ENCODE data around the gene GM2A.
"Not testable (repeated sequence)": the region's sequence is repeated elsewhere in the genome, so short reads cannot be mapped to it uniquely, and the experiment has no call there.

GM2A gene

DNA sequence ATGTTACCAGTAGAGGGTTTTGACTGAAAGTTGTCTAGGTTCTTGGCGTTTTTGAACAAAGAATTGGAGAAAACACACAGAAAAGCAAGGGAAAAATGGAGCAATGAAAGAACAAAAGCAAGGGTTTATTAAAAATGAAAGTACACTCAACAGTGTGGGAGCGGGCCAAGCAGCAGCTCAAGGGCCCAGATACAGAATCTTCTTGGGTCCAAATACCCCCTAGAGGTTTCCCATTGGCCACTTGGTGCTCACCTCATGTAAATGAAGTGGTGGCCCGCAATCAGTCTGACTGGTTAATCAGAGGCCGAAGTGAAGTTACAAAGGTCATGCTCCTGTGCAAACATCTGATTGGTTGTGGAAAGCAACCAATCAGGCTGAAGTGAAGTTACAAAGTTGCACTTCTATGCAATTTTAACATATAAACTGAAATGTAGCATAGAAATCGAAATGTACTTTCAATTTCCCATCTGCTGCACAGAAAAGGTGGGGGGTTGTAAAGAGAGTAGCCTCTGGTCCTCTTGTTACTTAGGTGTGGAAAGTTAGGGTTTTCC is 1.9 kb upstream of the GM2A start:
- H3K4me1 ChIP-seq (ENCODE audit: control insufficient read depth in 1 of 2, insufficient read depth in 2 of 2, low read length in 2 of 2), result peaks cover 10 to 30% of the 10 kb centered on the region in 2 donors
- H3K27ac ChIP-seq (ENCODE audit: low read depth, low read length), result no peak overlapping the region
- no peaks in the 10 kb centered on the region for H3K27me3 ChIP-seq (ENCODE audit: control insufficient read depth in 1 of 2, insufficient read depth in 2 of 2, low read length in 2 of 2)

DNA sequence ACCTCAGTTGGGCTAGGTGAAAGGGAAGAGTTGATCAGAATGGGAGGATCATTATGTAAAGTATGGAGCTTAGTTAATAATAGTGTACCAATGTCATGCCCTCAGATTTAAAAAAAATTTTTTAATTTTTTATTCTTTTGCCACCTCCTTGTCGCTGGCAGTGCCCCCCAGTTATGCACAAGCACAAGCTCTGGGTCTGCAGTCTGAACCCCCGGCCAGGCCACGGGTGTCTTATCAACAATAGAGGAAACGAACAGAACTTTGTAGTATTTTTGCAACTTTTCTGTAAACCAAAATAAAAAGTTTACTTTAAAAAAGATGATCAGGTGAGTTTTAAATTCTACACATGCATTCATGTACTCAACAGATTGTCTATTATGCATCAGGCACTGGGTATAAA is 1.4 kb upstream of the GM2A start:
- Histone ChIP-seq H3K36me3 (ENCODE audit: control insufficient read depth in 1 of 2, insufficient read depth in 2 of 2, low read length in 2 of 2) (no peaks in the 10 kb centered on the region), H3K9me3 (ENCODE audit: control insufficient read depth in 1 of 2, low read length in 2 of 2) (no peaks in the 10 kb centered on the region), H3K9ac (ENCODE audit: low read depth in 1 of 2, low read length in 2 of 2) (peak overlapping the region in 1 of 2 donors; percentile 39), H3K4me3 (ENCODE audit: low read depth in 1 of 2, low read length in 2 of 2) (peak overlapping the region in 1 of 2 donors; percentile 44), H3K27me3 (ENCODE audit: control insufficient read depth in 1 of 2, insufficient read depth in 2 of 2, low read length in 2 of 2) (no peaks in the 10 kb centered on the region), H3K4me1 (ENCODE audit: control insufficient read depth in 1 of 2, insufficient read depth in 2 of 2, low read length in 2 of 2) (peaks cover 10 to 30% of the 10 kb centered on the region in 2 donors), H3K27ac (ENCODE audit: low read depth, low read length) (no peak overlapping the region)

More for the DNA sequence above, 1.9 kb upstream of the GM2A start:
- no peaks in the 10 kb centered on the region for H3K36me3 ChIP-seq (ENCODE audit: control insufficient read depth in 1 of 2, insufficient read depth in 2 of 2, low read length in 2 of 2)
- peak overlapping the region in 1 of 2 donors; percentile 26 for H3K9ac ChIP-seq (ENCODE audit: low read depth in 1 of 2, low read length in 2 of 2)
- H3K4me3 ChIP-seq (ENCODE audit: low read depth in 1 of 2, low read length in 2 of 2), result peak overlapping the region in 1 of 2 donors; percentile 44
- H3K9me3 ChIP-seq (ENCODE audit: control insufficient read depth in 1 of 2, low read length in 2 of 2), result no peaks in the 10 kb centered on the region

DNA sequence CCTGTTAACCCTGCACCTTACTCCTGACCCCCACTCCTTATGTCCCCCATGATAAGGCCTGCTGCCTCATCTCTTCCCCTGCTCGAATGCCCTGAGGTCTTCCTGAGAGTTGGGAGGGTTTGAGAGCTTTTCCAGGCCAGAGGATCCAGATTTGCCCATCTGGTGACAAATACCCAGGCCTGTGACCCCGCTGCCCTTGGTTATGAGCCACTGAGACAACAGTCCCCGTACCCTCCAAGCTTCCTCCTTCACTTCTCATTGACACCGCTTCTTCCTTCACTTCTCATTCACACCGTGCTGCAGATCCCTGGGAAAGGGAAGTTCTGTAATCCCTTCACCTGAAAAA is 593 bp downstream of the GM2A start:
- Histone ChIP-seq H3K9ac (ENCODE audit: low read depth in 1 of 2, low read length in 2 of 2) (peak overlapping the region; percentile 52 to 88), H3K4me3 (ENCODE audit: low read depth in 1 of 2, low read length in 2 of 2) (peak overlapping the region; percentile 76 to 86), H3K27me3 (ENCODE audit: control insufficient read depth in 1 of 2, insufficient read depth in 2 of 2, low read length in 2 of 2) (no peaks in the 10 kb centered on the region), H3K36me3 (ENCODE audit: control insufficient read depth in 1 of 2, insufficient read depth in 2 of 2, low read length in 2 of 2) (no peaks in the 10 kb centered on the region), H3K4me1 (ENCODE audit: control insufficient read depth in 1 of 2, insufficient read depth in 2 of 2, low read length in 2 of 2) (peaks cover 10 to 43% of the 10 kb centered on the region in 2 donors), H3K9me3 (ENCODE audit: control insufficient read depth in 1 of 2, low read length in 2 of 2) (no peaks in the 10 kb centered on the region), H3K27ac (ENCODE audit: low read depth, low read length) (no peak overlapping the region)

DNA sequence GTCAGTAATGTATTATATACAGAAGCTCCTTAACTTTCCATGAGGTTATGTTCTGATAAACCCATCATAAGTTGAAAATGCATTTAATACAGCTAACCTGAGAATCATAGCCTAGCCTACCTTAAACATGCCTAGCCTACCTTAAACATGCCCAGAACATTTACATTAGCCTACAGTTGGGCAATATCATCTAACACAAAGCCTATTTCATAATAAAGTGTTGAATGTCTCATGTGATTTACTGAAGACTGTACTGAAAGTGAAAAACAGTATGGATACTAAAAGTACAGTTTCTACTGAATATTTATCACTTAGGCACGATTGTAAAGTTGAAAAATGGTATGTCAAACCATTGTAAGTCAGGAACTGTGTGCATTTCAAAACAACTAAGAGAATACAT is 1.6 kb downstream of the GM2A start:
- H3K27ac ChIP-seq (ENCODE audit: low read depth, low read length), result no peak overlapping the region
- no peaks in the 10 kb centered on the region for H3K36me3 ChIP-seq (ENCODE audit: control insufficient read depth in 1 of 2, insufficient read depth in 2 of 2, low read length in 2 of 2)
- no peak overlapping the region for H3K9ac ChIP-seq (ENCODE audit: low read depth in 1 of 2, low read length in 2 of 2)
- H3K9me3 ChIP-seq (ENCODE audit: control insufficient read depth in 1 of 2, low read length in 2 of 2), result no peaks in the 10 kb centered on the region
- H3K4me1 ChIP-seq (ENCODE audit: control insufficient read depth in 1 of 2, insufficient read depth in 2 of 2, low read length in 2 of 2), result peaks cover 10 to 43% of the 10 kb centered on the region in 2 donors
- no peaks in the 10 kb centered on the region for H3K27me3 ChIP-seq (ENCODE audit: control insufficient read depth in 1 of 2, insufficient read depth in 2 of 2, low read length in 2 of 2)
- H3K4me3 ChIP-seq (ENCODE audit: low read depth in 1 of 2, low read length in 2 of 2), result peak overlapping the region; percentile 1 to 76

DNA sequence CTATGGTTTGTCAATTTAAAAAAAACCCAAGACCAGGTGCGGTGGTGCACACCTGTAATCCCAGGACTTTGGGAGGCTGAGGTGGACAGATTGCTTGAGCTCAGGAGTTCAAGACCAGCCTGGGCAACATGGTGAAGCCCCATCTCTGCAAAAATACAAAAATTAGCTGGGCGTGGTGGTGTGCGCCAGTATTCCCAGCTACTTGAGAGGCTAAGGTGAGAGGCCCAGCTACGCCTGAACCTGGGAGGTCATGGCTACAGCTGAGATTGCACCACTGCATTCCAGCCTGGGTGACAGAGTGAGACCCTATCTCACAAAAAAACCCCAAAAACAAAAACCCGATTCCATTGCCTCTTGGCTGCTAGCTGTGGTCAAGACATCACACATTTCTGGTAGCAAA is 2.0 kb downstream of the GM2A start:
- H3K4me1 ChIP-seq (ENCODE audit: control insufficient read depth in 1 of 2, insufficient read depth in 2 of 2, low read length in 2 of 2), result peaks cover 10 to 43% of the 10 kb centered on the region in 2 donors
- H3K36me3 ChIP-seq (ENCODE audit: control insufficient read depth in 1 of 2, insufficient read depth in 2 of 2, low read length in 2 of 2); H3K4me3 ChIP-seq (ENCODE audit: low read depth in 1 of 2, low read length in 2 of 2); H3K27me3 ChIP-seq (ENCODE audit: control insufficient read depth in 1 of 2, insufficient read depth in 2 of 2, low read length in 2 of 2); H3K9ac ChIP-seq (ENCODE audit: low read depth in 1 of 2, low read length in 2 of 2); H3K27ac ChIP-seq (ENCODE audit: low read depth, low read length); H3K9me3 ChIP-seq (ENCODE audit: control insufficient read depth in 1 of 2, low read length in 2 of 2): not testable (repeated sequence)

DNA sequence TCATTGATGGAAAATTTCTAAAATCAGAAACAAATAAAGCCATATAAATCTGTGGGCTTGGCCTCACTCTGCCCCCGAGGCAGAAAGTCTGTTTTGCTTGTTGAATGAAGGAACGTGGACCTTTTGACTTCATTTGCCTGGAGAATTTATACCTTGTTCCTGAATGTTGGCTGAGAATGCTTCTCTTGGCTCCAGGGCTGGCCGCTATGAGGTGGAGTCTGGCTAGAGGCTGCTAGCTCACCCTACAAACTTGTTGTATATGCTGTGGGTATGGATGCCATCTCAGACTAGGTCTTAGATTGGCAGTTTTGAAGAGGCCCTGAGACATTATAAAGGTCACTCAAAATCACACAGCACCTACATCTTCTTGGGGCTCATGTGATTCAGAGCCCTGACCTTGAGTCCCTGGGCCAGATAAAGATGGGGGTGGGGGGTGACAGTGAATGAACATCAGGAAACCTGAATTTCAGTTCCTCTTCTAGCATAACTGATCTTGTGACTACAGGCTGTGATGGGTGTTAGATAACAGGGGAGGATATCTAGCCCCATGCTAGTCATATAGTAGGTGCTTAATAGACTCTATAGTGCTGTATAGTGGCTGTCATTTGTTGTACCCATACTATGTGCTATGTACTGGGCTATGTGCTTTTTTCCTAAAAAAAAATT is 2.8 kb downstream of the GM2A start:
- H3K27ac ChIP-seq (ENCODE audit: low read depth, low read length), result no peak overlapping the region
- H3K36me3 ChIP-seq (ENCODE audit: control insufficient read depth in 1 of 2, insufficient read depth in 2 of 2, low read length in 2 of 2), result no peaks in the 10 kb centered on the region
- H3K4me3 ChIP-seq (ENCODE audit: low read depth in 1 of 2, low read length in 2 of 2), result no peak overlapping the region
- H3K27me3 ChIP-seq (ENCODE audit: control insufficient read depth in 1 of 2, insufficient read depth in 2 of 2, low read length in 2 of 2), result no peaks in the 10 kb centered on the region
- no peak overlapping the region for H3K9ac ChIP-seq (ENCODE audit: low read depth in 1 of 2, low read length in 2 of 2)
- H3K4me1 ChIP-seq (ENCODE audit: control insufficient read depth in 1 of 2, insufficient read depth in 2 of 2, low read length in 2 of 2), result peaks cover 10 to 39% of the 10 kb centered on the region in 2 donors
- H3K9me3 ChIP-seq (ENCODE audit: control insufficient read depth in 1 of 2, low read length in 2 of 2), result no peaks in the 10 kb centered on the region

DNA sequence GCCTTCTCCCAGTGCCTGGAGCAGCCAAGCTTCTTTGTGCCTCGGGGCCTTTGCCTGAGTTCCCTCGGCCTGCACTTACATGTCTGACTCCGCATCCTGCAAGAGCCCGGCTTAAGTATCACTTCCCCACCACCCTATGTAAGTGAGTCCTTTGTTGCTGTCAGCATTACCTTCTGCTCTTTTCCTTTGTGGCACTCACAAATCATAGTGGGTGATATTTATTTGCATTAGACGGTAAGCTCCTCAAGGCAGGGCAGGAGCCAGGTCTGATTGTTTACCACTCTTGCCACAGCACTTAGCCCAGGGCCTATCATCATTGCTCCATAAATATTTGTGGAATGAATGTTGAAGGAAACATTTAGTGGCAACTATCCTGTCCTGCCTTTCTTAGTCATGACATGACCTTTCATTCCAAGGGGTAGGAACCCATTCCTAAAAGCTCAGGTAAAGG is 4.8 kb downstream of the GM2A start:
- H3K27me3 ChIP-seq (ENCODE audit: control insufficient read depth in 1 of 2, insufficient read depth in 2 of 2, low read length in 2 of 2), result no peaks in the 10 kb centered on the region

DNA sequence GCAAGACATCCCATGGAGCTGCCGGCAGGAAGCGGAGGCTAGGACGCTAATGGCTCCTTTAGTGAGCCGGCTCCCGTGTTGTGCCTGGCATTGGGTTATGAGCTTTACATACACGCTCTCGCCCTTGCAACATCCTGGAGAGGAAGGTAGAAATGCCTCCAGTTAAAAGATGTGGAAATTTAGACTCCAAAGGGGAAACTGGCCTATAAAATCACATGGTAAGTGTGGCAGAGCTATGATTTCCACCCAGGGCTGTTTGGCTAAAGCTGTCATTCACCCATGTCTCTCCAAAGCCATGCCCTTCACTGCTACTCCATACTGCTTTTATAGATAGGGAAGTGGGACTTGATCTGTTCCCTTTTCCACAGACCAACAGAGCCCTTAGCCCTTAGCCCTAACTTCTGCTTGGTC is 5.2 kb downstream of the GM2A start:
- H3K9ac ChIP-seq (ENCODE audit: low read depth in 1 of 2, low read length in 2 of 2), result no peak overlapping the region
- H3K9me3 ChIP-seq (ENCODE audit: control insufficient read depth in 1 of 2, low read length in 2 of 2), result no peaks in the 10 kb centered on the region
- no peak overlapping the region for H3K27ac ChIP-seq (ENCODE audit: low read depth, low read length)
- peaks cover 10 to 33% of the 10 kb centered on the region in 2 donors for H3K4me1 ChIP-seq (ENCODE audit: control insufficient read depth in 1 of 2, insufficient read depth in 2 of 2, low read length in 2 of 2)
- H3K4me3 ChIP-seq (ENCODE audit: low read depth in 1 of 2, low read length in 2 of 2), result no peak overlapping the region
- peaks cover 0 to 6% of the 10 kb centered on the region in 2 donors for H3K36me3 ChIP-seq (ENCODE audit: control insufficient read depth in 1 of 2, insufficient read depth in 2 of 2, low read length in 2 of 2)
- no peaks in the 10 kb centered on the region for H3K27me3 ChIP-seq (ENCODE audit: control insufficient read depth in 1 of 2, insufficient read depth in 2 of 2, low read length in 2 of 2)

More for the DNA sequence above, 4.8 kb downstream of the GM2A start:
- H3K4me1 ChIP-seq (ENCODE audit: control insufficient read depth in 1 of 2, insufficient read depth in 2 of 2, low read length in 2 of 2), result peaks cover 10 to 33% of the 10 kb centered on the region in 2 donors
- no peak overlapping the region for H3K4me3 ChIP-seq (ENCODE audit: low read depth in 1 of 2, low read length in 2 of 2)
- H3K9me3 ChIP-seq (ENCODE audit: control insufficient read depth in 1 of 2, low read length in 2 of 2), result no peaks in the 10 kb centered on the region
- H3K36me3 ChIP-seq (ENCODE audit: control insufficient read depth in 1 of 2, insufficient read depth in 2 of 2, low read length in 2 of 2), result peaks cover 0 to 6% of the 10 kb centered on the region in 2 donors
- no peak overlapping the region for H3K27ac ChIP-seq (ENCODE audit: low read depth, low read length)
- H3K9ac ChIP-seq (ENCODE audit: low read depth in 1 of 2, low read length in 2 of 2), result no peak overlapping the region

DNA sequence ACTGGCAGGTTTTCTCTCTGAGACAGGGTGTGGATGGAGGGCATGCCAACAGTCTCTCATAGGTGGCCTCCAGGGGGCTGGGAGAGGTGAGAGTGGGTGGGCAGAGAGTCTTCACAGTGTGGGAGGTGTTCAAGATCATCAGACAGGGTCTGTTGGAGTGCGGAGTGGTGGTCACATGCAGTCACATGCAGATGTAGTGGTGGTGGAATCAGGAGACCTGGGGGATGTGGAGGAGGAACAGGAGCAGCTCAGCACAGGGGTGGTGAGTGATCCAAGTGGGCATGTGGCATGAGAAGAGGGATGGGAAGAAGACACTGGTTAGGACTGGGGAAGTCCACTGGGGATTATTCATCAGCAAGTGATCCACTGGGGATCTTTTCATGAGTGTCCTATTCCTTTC is 5.8 kb downstream of the GM2A start:
- H3K4me3 ChIP-seq (ENCODE audit: low read depth in 1 of 2, low read length in 2 of 2), result no peak overlapping the region
- H3K27me3 ChIP-seq (ENCODE audit: control insufficient read depth in 1 of 2, insufficient read depth in 2 of 2, low read length in 2 of 2), result no peaks in the 10 kb centered on the region
- peaks cover 0 to 6% of the 10 kb centered on the region in 2 donors for H3K36me3 ChIP-seq (ENCODE audit: control insufficient read depth in 1 of 2, insufficient read depth in 2 of 2, low read length in 2 of 2)
- no peak overlapping the region for H3K27ac ChIP-seq (ENCODE audit: low read depth, low read length)
- peaks cover 11 to 27% of the 10 kb centered on the region in 2 donors for H3K4me1 ChIP-seq (ENCODE audit: control insufficient read depth in 1 of 2, insufficient read depth in 2 of 2, low read length in 2 of 2)
- H3K9ac ChIP-seq (ENCODE audit: low read depth in 1 of 2, low read length in 2 of 2), result no peak overlapping the region
- no peaks in the 10 kb centered on the region for H3K9me3 ChIP-seq (ENCODE audit: control insufficient read depth in 1 of 2, low read length in 2 of 2)

DNA sequence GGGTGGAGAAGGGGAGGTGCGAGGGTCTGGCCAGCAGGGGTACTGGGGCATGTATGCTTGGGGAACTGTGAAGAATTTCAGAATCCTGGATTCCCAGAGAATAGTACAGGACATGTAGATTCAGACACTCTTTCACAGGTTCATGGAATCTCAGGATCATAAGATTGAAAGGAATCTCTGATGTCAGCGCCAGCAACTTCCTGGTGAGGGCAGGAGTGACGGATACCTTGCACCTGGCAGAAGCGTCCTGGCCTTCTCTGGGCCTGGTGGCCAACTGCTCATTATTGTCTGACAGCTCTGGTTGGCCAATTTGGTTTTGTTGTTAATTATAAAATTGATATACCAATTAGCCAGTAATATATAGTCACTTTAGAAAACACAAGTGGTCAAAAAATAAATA is 6.9 kb downstream of the GM2A start:
- peaks cover 7 to 19% of the 10 kb centered on the region in 2 donors for H3K4me1 ChIP-seq (ENCODE audit: control insufficient read depth in 1 of 2, insufficient read depth in 2 of 2, low read length in 2 of 2)
- no peak overlapping the region for H3K27ac ChIP-seq (ENCODE audit: low read depth, low read length)
- H3K27me3 ChIP-seq (ENCODE audit: control insufficient read depth in 1 of 2, insufficient read depth in 2 of 2, low read length in 2 of 2), result no peaks in the 10 kb centered on the region
- peaks cover 0 to 6% of the 10 kb centered on the region in 2 donors for H3K36me3 ChIP-seq (ENCODE audit: control insufficient read depth in 1 of 2, insufficient read depth in 2 of 2, low read length in 2 of 2)
- no peak overlapping the region for H3K9ac ChIP-seq (ENCODE audit: low read depth in 1 of 2, low read length in 2 of 2)
- no peak overlapping the region for H3K4me3 ChIP-seq (ENCODE audit: low read depth in 1 of 2, low read length in 2 of 2)
- H3K9me3 ChIP-seq (ENCODE audit: control insufficient read depth in 1 of 2, low read length in 2 of 2), result no peaks in the 10 kb centered on the region

Measured in duodenal mucosa (tissue), 2 donors.